Adrenal gland (tissue), 5 donors: Measurements from ENCODE around the gene EXOC5.
"Not testable (repeated sequence)": the region's sequence is repeated elsewhere in the genome, so short reads cannot be mapped to it uniquely, and the experiment has no call there.

Experiments used
- CTCF ChIP-seq, 6 experiments: fragments of 450-650 bp in 4 of 6; fragments of 200-600 bp in 2 of 6; sonication (generic) in 1 of 6; IDR thresholded peaks; 1 replicate in 5 of 6; 2 replicates in 1 of 6; pipeline versions ENCODE4 v1.5.1 to v1.8.0; 2016 to 2021; ENCODE audit warnings: antibody characterized with exemption in 6 of 6, mild to moderate bottlenecking in 2 of 6, moderate library complexity in 1 of 6
- POLR2A ChIP-seq, 2 donors: fragments of 450-650 bp; IDR thresholded peaks; one replicate each; pipeline ENCODE4 v1.6.1; 2017; ENCODE audit warnings: antibody characterized with exemption in 2 of 2, mild to moderate bottlenecking in 2 of 2, moderate library complexity in 1 of 2
- donor health status: DM: no; HTN: no; CAD: no.

GRCh38 chr14:57228320-57228719 lies 40.4 kb downstream of the EXOC5 start:
- TF ChIP-seq CTCF, POLR2A (IDR thresholded peaks at IDR 0.05): not testable (repeated sequence)
